HL-60 (cell line): ENCODE results near the gene ESRRG.

Experiments used
- DNase-seq, 2 experiments: peaks; one replicate each; pipeline ENCODE4 v3.0.0-alpha.2; 2010 to 2020; ENCODE audit warnings: low read depth in 1 of 2, low spot score in 1 of 2
- H3K27ac ChIP-seq: fragments of 250-450 bp; sonication (Bioruptor Pico); replicated peaks from 2 replicates; pipeline ENCODE4 v1.5.1; 2020; ENCODE audit warnings: mild to moderate bottlenecking, moderate library complexity
- H3K27me3 ChIP-seq: fragments of 250-450 bp; sonication (Bioruptor Pico); 2 replicates; pipeline ENCODE4 v1.5.1; 2021; ENCODE audit warnings: mild to moderate bottlenecking, moderate library complexity; ENCODE audit not compliant: insufficient read depth, poor library complexity, severe bottlenecking
- H3K4me3 ChIP-seq: replicated peaks from 2 replicates; pipeline ENCODE4 v1.5.1; 2011; ENCODE audit warnings: mild to moderate bottlenecking, control low read depth, low read length; ENCODE audit not compliant: insufficient read depth
- CTCF ChIP-seq: IDR thresholded peaks from one replicate; pipeline ENCODE4 v1.5.1; 2011; ENCODE audit warnings: low read length, control low read depth, inconsistent platforms; ENCODE audit not compliant: insufficient read depth
- GABPA ChIP-seq: IDR thresholded peaks from 2 replicates; pipeline ENCODE4 v1.6.1; 2012; ENCODE audit warnings: low read depth
- POLR2AphosphoS5 ChIP-seq: IDR thresholded peaks from 2 replicates; pipeline ENCODE4 v1.6.1; 2012; ENCODE audit warnings: low read depth
- SPI1 ChIP-seq: IDR thresholded peaks from 2 replicates; pipeline ENCODE4 v1.6.1; 2012; ENCODE audit warnings: low read depth, mild to moderate bottlenecking, borderline replicate concordance
- TF ChIP-seq, protein P1 (sequence below): IDR thresholded peaks from 2 replicates; pipeline ENCODE4 v1.6.1; 2012; ENCODE audit warnings: low read depth; ENCODE audit not compliant: insufficient replicate concordance

The ESRRG gene

GRCh38 chr1:216475659-216476276 is 247.5 kb downstream of the ESRRG start:
- no peak for DNase-seq
- H3K27ac ChIP-seq = no peak overlapping the region
- H3K4me3 ChIP-seq = no peak overlapping the region
- TF ChIP-seq POLR2AphosphoS5 (no peak), SPI1 (no peak), GABPA (no peak)
- no peaks in the 10 kb centered on the region for H3K27me3 ChIP-seq

GRCh38 chr1:216466162-216466801 is 256.9 kb downstream of the ESRRG start:
- no peak overlapping the region for H3K27ac ChIP-seq
- TF ChIP-seq SPI1 = no peak
- no peaks in the 10 kb centered on the region for H3K27me3 ChIP-seq
- no peak overlapping the region for H3K4me3 ChIP-seq
- DNase-seq = no peak

DNA sequence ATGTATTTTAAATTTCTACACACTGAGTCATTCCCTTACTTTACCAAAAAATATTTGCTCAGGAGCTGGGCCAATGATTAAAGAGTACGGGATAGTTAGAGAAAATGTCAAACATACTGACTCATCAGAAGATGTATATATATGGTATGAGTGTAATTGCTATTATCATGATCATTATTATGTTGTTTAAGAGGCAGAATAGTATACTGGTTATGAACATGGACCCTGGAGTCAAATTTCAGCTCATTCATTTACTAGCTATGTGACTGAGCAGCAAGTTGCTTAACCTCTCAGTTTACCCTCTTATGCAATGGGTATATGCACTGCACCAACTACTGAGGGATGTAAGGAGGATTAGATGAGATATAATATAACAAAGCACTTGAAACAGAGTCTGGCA is 258.7 kb downstream of the ESRRG start:
- Histone ChIP-seq H3K27ac (no peak overlapping the region), H3K27me3 (no peaks in the 10 kb centered on the region), H3K4me3 (no peak overlapping the region)
- TF ChIP-seq CTCF = no peak
- no peak for TF ChIP-seq GABPA
- TF ChIP-seq POLR2AphosphoS5 = no peak
- TF ChIP-seq SPI1 = no peak
- TF ChIP-seq, protein P1, sequence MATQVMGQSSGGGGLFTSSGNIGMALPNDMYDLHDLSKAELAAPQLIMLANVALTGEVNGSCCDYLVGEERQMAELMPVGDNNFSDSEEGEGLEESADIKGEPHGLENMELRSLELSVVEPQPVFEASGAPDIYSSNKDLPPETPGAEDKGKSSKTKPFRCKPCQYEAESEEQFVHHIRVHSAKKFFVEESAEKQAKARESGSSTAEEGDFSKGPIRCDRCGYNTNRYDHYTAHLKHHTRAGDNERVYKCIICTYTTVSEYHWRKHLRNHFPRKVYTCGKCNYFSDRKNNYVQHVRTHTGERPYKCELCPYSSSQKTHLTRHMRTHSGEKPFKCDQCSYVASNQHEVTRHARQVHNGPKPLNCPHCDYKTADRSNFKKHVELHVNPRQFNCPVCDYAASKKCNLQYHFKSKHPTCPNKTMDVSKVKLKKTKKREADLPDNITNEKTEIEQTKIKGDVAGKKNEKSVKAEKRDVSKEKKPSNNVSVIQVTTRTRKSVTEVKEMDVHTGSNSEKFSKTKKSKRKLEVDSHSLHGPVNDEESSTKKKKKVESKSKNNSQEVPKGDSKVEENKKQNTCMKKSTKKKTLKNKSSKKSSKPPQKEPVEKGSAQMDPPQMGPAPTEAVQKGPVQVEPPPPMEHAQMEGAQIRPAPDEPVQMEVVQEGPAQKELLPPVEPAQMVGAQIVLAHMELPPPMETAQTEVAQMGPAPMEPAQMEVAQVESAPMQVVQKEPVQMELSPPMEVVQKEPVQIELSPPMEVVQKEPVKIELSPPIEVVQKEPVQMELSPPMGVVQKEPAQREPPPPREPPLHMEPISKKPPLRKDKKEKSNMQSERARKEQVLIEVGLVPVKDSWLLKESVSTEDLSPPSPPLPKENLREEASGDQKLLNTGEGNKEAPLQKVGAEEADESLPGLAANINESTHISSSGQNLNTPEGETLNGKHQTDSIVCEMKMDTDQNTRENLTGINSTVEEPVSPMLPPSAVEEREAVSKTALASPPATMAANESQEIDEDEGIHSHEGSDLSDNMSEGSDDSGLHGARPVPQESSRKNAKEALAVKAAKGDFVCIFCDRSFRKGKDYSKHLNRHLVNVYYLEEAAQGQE = no peak
- DNase-seq = no peak

DNA sequence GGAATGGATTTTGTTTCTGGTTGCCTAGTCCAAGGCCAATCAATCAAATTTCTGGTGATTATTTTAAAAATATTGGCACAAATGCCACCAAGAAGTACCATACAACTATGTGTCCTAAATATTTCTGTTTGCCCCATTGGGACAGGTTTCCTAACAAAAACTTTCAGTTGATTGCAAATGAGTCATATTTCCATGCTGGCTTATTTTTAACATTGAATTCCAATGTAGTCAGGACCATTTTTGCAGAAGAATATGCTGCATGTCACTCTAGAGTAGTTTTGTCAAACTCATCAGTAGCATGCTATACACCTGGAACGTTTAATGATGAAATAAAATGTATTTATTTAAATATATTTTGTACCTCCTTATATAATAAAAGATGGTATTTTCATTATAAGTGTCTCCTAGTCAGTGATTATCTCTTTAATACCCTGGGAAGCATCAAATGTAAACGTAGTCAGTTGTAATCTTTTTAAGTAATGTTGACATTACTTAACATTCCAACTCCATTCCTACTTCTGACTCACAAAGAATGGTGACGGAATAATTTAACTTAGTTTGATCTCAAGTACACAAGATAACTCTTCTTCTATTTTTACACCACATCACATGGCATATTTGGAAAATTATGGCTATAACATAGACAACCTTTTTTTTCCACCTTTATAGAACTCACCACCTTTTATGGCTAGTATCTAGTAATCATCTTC is 261.0 kb downstream of the ESRRG start:
- no peak for DNase-seq
- Histone ChIP-seq H3K27me3 (no peaks in the 10 kb centered on the region), H3K27ac (no peak overlapping the region)

More for the DNA sequence above, 261.0 kb downstream of the ESRRG start:
- TF ChIP-seq POLR2AphosphoS5 (no peak), SPI1 (no peak), CTCF (no peak), GABPA (no peak)
- TF ChIP-seq, protein P1 = no peak
- H3K4me3 ChIP-seq = no peak overlapping the region
